ENCODE results near the gene LAMB4.

DNA sequence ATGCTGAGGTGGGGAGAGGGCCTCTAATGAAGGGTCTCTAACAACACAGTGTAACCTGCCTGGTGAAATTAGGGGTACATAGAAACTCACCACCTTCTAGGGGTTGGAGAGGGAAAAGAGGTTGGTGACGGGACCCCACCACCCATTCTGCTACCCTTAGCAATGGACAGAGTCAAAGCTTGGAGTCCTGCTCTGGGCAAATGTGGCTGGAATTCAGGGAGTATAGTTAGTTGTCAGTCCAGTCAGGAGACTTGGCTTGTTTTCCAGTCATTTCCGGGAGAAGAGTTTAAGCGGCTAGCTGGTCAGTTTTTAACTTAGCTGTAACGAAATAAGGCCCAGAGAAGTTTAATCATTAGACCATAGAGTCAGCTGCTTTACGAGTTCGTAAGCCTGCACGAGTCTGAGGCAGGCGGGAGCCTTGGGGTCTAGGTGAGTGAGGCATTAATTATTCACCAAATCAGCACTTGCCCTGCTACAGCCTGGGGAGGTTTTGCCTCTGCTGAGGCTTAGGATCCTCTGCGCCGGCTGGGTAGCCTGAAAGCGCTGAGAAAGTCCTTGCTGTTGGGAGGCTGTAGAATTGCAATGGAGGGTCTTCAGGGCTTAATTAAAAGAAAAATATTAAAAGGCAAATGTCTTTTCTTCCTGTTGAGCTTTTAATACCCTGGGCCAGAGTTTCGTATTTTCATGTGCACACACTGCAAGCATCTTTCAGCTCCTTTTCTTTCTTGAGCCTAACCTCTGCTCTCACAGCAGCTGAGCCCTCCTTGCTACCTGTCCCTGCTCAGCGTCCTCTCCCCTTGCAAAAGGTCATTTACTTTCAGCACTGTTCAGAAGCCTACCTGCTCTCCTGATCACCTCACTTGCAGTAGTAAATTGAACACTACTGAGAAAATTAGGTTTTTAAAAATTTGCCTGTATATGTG lies 125.7 kb downstream of the LAMB4 start:
- TF ChIP-seq, protein P1, sequence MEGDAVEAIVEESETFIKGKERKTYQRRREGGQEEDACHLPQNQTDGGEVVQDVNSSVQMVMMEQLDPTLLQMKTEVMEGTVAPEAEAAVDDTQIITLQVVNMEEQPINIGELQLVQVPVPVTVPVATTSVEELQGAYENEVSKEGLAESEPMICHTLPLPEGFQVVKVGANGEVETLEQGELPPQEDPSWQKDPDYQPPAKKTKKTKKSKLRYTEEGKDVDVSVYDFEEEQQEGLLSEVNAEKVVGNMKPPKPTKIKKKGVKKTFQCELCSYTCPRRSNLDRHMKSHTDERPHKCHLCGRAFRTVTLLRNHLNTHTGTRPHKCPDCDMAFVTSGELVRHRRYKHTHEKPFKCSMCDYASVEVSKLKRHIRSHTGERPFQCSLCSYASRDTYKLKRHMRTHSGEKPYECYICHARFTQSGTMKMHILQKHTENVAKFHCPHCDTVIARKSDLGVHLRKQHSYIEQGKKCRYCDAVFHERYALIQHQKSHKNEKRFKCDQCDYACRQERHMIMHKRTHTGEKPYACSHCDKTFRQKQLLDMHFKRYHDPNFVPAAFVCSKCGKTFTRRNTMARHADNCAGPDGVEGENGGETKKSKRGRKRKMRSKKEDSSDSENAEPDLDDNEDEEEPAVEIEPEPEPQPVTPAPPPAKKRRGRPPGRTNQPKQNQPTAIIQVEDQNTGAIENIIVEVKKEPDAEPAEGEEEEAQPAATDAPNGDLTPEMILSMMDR (IDR thresholded peaks at IDR 0.05) = no peak
- no peak for TF ChIP-seq POLR2A (IDR thresholded peaks at IDR 0.05; ENCODE audit: low read depth)
- peak; percentile 36 to 38 for TF ChIP-seq POLR2AphosphoS5 (IDR thresholded peaks at IDR 0.05)
- no peak for TF ChIP-seq EP300 (IDR thresholded peaks at IDR 0.05)

All from esophagus muscularis mucosa (tissue), 4 donors.